Measurements from ENCODE around the gene MAP2K7.
"Not testable (repeated sequence)": the region's sequence is repeated elsewhere in the genome, so short reads cannot be mapped to it uniquely, and the experiment has no call there.

Gene MAP2K7

DNA sequence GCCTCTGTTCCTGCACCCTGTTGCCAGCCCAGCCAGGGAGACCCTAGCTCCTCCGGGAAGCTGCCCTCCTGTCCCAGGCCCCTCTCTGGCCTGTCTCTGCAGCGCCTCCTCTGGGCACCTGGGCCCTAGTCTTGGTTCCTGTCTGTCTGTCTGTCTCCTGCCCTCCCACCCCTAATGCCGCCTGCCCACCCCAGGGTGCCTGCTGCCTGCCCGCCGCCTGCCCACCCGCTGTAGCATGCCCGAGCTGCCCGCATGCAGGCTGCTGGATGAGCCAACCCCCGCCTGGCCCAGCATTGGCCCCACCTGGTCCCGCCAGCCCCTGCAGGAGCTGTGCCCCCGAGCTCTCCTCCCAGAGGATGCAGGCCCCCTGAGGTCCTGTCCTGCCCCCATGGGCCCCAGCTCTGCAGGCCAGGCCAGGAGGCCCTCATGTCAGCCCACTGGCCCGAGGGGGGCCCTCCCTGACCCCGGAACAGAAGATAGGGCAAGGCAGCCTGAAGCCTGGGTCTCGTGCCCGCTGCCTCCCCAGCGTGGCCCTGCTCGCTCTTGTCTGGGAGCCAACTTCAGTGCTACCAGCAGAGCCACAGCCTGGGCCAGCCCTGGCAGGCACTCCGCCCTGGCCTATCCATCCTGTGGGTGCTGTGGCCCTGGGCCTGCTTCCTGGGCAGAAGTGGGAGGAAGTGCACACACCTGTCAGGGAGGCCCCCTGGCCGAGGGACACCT, 5.2 kb downstream of the MAP2K7 start:
- no peak for DNase-seq

DNA sequence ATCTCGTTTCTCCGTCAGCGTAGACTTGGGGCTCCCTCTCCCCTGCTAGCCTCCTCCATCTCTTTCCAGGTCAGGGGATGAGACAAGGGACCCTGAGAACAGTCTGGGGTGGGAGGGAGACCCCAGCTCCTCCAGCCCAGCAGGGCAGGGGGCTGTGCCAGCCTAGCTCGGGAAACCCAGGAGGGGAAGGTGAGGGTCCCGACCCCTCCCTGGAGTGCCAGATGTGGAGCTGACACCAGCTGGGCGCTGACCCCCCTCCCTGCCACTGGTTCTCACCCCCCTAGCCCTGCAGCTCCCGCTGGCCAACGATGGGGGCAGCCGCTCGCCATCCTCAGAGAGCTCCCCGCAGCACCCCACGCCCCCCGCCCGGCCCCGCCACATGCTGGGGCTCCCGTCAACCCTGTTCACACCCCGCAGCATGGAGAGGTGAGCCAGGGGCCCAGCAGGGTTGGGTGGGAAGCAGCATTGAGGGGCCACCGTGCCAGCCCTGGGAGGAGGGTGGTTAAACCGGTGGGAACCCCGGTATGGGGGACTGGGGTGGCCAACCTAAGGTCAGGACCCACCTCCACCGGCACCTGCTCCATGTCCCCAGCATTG, 5.9 kb downstream of the MAP2K7 start:
- DNase-seq, result no peak

DNA sequence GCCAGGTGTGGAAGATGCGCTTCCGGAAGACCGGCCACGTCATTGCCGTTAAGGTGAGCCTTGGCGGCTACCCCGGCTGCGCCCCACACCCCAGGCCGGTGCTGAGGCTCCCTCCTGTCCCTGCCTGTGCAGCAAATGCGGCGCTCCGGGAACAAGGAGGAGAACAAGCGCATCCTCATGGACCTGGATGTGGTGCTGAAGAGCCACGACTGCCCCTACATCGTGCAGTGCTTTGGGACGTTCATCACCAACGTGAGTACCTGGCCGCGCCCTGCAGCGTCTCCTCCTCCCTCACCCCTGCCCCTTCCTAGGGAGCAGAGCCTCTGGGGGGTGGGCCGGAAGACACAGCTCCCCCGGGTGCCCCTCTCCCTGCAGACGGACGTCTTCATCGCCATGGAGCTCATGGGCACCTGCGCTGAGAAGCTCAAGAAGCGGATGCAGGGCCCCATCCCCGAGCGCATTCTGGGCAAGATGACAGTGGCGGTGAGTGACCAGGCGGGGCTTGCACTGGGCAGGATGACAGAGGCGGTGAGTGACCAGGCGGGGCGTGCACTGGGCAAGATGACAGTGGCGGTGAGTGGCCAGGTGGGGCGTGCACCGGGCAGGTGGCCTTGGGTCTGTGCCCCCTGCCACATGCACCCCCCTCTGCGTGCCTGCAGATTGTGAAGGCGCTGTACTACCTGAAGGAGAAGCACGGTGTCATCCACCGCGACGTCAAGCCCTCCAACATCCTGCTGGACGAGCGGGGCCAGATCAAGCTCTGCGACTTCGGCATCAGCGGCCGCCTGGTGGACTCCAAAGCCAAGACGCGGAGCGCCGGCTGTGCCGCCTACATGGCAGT, 6.9 kb downstream of the MAP2K7 start:
- DNase-seq, result no peak

DNA sequence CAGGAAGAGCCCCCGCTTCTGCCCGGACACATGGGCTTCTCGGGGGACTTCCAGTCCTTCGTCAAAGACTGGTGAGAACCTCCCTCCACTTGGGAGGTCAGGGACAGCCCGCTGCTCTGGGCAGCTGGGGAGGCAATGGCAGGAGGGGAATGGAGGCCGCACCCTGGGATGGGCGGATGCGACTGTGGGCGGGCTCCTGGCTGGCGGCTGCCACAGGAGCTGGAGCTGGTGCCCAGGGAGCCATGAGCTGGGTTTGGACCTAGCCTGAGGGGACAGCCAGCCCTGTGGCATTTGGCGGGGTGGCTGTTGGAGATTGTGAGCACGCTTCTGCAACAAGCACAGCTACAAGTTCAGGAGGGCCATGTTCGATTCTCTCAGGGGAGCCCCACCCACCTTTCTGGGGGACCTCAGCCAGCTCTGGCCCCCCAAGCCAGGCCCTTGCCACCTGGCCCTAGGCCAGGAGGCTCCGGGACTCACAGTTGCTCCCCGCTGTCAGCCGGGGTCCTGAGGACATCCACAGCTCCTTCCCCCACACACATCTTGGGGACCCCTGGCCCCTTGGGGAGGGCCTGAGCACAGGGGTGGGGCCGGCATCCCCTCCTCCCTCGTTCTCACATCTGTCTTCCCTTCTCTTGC, 7.9 kb downstream of the MAP2K7 start:
- DNase-seq, result no peak

DNA sequence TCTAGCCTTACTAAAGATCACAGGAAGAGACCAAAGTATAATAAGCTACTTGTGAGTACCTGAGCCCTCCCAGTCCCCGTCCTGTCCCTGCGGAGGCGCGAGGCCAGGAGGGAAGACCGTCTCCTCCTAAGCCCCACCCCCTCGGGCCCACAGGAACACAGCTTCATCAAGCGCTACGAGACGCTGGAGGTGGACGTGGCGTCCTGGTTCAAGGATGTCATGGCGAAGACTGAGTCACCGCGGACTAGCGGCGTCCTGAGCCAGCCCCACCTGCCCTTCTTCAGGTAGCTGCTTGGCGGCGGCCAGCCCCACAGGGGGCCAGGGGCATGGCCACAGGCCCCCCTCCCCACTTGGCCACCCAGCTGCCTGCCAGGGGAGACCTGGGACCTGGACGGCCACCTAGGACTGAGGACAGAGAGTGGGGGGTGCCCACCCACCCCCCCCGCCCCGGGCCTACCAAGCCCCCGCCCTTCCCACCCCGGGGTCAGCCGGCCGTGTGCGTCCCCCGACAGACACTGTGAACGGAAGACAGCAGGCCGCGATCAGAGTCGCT, 8.5 kb downstream of the MAP2K7 start:
- DNase-seq, result no peak

DNA sequence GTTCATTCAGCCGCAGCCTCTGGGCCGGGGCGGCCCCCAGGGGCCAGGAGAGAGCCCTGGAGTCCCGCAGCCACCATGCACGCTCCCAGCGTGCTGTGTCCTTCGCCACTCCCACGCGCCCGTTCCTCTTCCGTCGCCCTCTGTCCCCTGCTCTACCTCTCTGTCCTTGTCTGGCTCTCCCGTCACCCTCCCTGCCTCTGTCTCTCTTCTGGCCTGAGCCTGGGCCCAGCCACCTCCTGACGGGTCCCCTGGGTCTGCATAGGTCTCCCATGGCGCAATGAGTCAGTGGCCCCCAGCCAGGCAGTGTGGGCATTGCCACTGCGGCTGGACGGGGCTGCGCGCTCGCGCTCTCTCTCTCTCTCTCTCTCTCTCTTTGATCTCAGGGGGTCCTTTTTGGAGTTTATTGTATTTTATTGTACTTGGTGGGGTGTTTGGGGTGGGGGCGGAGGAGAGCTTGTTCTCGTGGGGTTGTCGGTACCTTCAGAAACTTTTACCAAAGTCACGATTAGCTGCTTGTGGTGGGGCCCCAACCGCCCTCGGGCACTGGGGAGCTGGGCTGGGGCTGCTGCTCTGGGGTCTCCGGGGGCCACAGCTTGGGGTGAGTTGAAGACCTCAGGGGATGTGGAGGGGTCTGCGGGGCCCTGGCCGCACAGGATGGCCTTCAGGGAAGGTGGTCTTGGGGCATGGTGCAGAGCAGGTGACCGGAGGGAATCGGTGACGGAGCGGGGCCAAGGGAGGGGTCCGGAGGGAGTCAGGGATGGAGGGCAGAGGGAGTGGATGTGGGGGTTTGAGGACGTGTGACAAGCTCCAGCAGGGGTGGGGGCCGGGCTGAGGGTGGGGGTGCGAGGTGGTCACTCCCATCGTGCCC, 9.3 kb downstream of the MAP2K7 start:
- DNase-seq, result no peak

DNA sequence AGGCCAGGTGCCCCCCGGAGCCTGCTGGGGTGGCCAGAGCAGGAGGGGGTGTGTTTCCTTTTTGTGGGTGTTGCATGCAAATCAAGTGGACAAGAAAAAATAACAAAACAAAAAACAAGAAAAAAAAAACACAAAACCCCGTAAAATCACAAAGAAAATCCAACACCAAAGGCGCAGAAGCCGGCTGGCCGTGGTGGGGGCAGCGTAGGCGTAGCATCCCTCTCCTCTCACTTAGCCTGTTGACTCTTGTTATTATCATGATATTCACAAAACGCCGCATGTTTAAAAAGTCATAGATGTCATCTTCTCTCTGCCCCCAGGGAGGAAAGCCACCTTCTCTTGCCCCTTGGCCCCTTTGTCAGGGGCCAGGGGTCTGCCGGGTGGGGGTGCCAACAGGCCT, 10.0 kb downstream of the MAP2K7 start:
- DNase-seq, result no peak

DNA sequence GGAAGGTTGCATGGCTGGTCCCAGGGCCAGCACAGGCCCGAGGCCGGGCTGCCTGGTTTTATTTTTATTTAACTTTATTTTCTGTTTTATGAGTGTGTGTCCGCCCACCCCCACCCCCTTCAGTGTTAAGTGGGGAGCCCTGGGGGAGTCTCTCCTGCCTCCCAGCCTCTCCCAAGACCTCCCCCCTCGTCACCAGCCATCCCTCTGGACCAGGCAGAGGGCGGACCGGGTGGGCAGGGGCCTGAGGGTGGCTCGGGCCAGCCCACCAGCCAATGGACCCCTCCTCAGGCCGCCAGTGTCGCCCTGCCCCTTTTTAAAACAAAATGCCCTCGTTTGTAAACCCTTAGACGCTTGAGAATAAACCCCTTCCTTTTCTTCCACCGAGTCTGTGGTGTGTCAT, 10.4 kb downstream of the MAP2K7 start:
- DNase-seq, result no peak

DNA sequence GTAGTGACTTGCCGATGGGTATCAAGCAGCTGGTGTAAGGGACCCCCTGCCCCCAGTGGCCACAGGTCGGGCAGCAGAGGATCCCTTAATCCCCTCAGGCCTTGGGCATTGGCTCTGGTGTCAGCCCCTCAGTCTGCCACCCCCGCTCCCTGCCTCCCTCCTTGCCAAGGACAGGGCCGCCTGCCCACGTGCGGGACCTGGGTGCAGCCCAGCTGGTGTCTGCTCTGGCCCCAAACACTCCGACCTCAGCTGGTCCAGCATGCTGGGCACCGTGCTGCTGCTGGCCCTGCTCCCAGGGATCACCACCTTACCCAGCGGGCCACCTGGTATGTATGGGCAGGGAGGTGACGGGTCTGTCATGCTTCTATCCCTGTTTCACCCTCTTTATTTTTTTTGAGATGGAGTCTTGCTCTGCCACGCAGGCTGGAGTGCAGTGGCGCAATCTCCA, 10.9 kb downstream of the MAP2K7 start, which contains the start of gene TGFBR3L:
Gene TGFBR3L, plus strand, starts transcription at position 233 of the 448 bp plus-strand sequence.
- no peak for DNase-seq

DNA sequence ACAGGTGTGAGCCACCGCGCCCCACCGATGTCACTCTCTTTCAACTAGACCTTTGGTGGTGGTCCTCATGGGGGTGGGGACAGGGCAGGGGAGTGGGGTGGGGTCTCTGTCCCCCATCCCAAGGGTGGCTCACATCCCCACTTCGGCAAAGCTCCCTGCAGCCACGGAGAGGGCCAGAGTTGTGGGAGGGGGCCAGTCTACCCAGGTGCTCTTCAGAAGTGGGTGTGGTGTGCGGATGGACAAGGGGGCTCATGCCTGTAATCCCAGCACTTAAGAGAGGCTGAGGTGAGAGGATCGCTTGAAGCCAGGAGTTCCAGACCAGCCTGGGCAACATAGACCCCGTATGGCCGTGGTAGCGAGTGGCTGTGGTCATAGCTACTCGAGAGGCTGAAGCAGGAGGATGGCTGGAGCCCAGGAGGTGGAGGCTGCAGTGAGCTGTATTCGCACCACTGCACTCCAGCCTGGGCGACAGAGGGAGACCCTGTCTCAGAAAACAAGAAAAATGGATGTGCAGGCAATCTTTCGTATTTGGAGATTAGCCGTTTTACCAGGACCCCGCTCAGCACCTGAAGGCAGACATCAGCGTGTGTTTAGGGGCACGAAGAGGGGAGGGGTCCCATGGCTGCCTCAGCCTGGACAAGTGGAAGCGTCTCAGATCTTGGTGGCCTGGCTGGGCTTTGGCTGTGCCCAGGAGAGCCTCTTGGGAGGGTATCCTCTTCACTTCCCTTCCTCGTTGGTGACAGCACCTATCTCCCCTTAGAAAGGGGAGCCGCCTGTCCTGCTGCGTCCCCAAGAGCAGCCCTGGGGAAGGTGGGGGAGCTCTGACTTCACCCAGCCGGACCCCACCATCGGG, 11.8 kb downstream of the MAP2K7 start:
- no peak for DNase-seq

DNA sequence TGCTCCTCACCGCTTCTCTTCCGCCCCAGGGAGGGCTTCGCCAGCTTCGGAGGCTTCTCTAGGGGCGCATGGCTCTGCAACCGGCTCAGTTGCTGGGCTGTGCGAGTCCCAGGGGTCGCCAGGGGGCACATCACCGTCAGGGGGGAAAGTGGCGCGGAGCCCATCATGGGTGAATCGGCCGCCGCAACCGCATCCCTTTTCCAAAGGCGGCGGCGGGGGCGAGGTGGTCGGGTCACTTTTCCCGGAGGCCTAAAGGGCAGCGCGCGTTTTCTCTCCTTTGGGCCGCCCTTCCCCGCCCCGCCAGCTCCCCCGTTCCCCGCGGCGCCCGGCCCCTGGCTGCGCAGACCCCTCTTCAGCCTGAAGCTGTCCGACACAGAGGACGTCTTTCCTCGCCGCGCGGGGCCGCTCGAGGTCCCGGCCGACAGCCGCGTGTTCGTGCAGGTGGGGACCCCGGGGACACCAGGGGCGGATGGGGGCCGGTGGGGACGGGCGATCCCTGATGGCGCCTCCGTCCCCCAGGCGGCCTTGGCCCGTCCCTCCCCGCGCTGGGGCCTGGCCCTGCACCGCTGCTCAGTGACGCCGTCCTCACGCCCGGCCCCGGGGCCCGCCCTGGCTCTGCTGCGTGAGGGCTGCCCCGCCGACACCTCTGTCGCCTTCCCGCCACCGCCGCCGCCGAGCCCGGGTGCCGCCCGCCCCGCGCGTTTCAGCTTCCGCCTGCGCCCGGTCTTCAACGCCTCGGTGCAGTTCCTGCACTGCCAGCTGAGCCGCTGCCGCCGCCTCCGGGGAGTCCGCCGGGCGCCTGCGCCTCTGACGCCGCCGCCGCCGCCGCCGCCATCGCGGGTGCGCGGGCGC, 12.7 kb downstream of the MAP2K7 start:
- DNase-seq, result no peak

DNA sequence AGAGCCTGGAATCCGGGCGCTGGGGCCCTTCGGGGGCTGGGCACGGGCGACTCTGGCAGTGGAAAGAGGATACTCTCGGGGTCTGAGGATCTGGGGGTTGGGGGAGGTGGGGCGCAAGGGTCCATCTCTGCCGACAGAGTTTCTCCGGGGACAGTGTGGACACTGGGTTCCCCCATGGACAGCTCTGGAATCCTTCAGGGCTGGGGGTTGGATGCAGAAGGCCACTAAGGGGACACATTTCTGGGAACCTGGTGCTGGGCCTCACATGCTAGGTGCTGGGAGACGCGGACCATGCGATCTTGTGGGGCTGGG, 13.2 kb downstream of the MAP2K7 start:
- DNase-seq, result no peak

DNA sequence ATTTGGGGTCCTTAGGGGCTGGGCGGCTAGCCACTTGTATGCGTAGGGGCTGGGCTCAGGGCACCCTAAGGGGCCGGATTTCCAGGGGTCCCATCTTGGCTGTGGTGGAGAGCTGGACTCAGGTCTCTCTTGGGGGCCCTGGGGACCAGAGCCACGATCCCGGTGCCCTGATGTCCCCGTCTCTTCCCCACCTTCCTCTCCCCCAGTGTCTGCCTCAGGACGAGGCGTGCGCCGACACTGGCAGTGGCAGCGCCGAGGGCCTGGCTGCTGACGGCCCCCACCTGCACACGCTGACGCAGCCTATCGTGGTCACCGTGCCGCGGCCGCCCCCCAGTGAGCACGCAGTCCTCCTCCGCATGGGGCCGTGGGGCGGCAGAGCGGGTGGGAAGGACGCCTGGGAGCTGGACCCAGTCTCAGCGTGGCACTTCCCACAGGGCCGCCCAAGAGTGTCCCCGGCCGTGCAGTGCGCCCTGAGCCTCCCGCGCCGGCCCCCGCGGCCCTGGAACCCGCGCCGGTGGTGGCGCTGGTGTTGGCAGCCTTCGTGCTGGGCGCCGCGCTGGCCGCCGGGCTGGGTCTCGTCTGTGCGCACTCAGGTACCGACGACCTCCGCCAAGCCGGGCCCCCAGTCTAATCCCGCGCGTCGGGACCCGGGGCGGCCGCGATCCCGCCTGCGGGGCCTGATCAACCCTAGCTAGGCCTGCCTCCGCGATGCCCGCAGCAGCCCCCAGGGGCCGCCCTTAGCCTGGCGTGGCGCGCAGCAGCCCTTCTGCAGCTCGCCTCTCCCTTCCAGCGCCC, 13.8 kb downstream of the MAP2K7 start:
- DNase-seq, result no peak

DNA sequence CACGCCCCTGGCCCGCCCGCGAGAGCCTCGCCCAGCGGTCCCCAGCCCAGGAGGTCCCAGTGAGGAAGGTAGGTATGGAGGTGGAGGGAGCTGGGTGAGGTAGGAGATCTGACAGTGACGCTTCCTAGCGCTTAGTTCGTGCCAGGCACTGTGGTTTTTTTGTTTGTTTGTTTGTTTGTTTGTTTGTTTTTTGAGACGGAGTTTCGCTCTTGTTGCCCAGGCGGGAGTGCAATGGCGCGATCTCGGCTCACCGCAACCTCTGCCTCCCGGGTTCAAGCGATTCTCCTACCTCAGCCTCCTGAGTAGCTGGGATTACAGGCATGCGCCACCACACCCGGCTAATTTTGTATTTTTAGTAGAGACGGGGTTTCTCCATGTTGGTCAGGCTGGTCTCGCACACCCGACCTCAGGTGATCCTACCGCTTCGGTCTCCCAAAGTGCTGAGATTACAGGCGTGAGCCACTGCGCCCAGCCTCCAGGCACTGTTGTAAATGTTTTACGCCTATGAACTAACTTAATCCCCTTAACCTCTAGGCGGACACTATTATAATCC, 14.5 kb downstream of the MAP2K7 start:
- not testable (repeated sequence) for DNase-seq

DNA sequence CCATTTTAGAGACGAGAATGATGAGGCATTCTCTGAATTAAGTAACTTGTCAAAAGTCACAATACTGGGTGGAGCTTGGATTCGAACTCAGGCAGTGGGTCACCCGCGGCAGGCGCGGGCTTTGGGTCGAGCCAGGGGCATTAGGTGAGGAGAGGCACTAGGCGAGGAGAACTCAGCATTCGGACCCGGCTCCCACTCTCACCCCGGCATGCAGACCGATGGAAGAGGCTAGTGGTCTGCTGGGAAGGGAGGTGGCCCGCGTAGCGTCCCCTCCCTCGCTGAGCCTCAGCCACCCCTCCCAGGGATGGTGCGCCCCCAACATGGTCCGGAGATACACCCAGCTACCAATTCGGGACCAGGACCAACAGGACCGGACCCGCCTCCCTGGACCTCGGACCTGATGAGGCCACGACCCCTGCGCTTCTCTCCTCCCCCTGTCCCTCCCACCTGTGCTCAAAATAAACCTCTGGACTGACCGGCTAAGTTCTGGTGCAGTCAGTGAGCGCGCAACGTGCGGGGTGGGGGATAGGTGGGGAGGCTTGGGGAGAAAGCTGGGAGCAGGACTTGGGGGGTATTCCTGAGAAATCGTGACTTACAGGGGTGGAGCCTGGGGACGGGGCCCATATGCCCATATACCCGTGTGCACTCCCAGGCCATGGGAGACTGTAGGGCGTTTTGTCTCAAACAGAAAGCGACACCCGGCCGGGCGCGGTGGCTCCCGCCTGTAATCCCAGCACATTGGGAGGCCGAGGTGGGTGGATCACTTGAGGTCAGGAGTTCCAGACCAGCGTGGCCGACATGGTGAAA, 15.1 kb downstream of the MAP2K7 start:
- no peak for DNase-seq

DNA sequence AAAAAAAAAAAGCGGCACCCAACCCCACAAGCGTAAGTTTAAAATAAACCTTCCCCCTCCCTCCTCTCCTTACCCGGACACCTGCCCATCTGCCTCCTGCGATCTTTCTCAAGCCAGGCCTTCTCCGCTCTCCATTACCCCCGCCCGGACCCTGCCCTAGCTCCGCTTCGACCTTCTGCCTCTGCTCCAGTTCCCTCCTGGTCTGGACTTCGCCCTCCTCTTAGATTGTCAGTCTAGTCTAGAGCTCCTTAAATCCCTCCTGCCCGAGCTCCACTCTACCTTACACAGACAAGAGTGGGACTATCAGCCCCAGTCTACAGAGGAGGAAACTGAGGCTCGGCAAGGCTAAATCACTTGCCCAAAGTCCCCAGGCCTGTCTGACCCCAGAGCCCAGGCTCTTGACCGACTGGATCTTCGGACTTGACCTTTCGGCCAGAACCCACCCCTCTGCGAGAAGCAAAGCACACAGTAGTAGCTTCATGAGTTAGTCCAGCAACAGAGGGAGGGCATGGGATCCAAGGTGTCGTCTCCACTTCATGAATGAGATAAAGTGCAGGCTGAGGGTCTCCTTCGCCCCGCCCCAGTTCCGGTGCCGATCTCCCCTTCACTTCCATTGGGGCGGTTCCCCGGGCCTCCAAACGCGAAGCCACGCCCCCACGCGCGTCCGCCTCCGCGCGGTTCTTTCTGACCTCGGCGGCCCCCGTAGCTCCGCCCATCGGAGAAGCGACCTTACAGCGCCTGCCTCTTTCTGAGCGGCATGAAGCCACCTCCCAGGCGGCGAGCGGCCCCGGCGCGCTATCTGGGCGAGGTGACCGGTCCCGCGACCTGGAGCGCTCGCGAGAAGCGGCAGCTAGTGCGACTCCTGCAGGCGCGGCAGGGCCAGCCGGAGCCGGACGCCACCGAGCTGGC, 16.2 kb downstream of the MAP2K7 start, which contains the start of gene SNAPC2:
Gene SNAPC2, plus strand, starts transcription at position 729 of the 909 bp plus-strand sequence. Its CDS starts 29 bp downstream, at position 758.
- peak; percentile 77 for DNase-seq

Data from NCI-H748 treated with DMSO at 0.1 percent for 48 hours (cell line).